ENCODE measurements around the gene CDK17.
A peak's percentile ranks its signal among the peaks of the same experiment; 100 is the strongest.

The CDK17 gene

GRCh38 chr12:96308881-96309280 lies 91.4 kb downstream of the CDK17 start:
- DNase-seq (ENCODE audit: low read depth), result no peak
- TF ChIP-seq CTCF (IDR thresholded peaks at IDR 0.05; ENCODE audit: insufficient read depth, low read depth, low read length, missing control alignments), result no peak
- no peak overlapping the region for H3K4me3 ChIP-seq (ENCODE audit: low read depth, low read length)

GRCh38 chr12:96305665-96306064 lies 94.6 kb downstream of the CDK17 start:
- H3K4me3 ChIP-seq (ENCODE audit: low read depth, low read length), result no peak overlapping the region
- no peak for DNase-seq (ENCODE audit: low read depth)
- no peak for TF ChIP-seq CTCF (IDR thresholded peaks at IDR 0.05; ENCODE audit: insufficient read depth, low read depth, low read length, missing control alignments)

- no peak overlapping the region for H3K4me3 ChIP-seq (ENCODE audit: low read depth, low read length)
- DNase-seq (ENCODE audit: low read depth), result no peak
- TF ChIP-seq CTCF (IDR thresholded peaks at IDR 0.05; ENCODE audit: insufficient read depth, low read depth, low read length, missing control alignments), result no peak
These were observed 96.6 kb downstream of the CDK17 start for GRCh38 chr12:96303653-96304052.

GRCh38 chr12:96302687-96303310 lies 97.4 kb downstream of the CDK17 start:
- H3K4me3 ChIP-seq (ENCODE audit: low read depth, low read length), result no peak overlapping the region
- no peak for DNase-seq (ENCODE audit: low read depth)
- no peak for TF ChIP-seq CTCF (IDR thresholded peaks at IDR 0.05; ENCODE audit: insufficient read depth, low read depth, low read length, missing control alignments)

- TF ChIP-seq CTCF (IDR thresholded peaks at IDR 0.05; ENCODE audit: insufficient read depth, low read depth, low read length, missing control alignments), result no peak
- no peak for DNase-seq (ENCODE audit: low read depth)
- H3K4me3 ChIP-seq (ENCODE audit: low read depth, low read length), result no peak overlapping the region
These were observed 98.5 kb downstream of the CDK17 start for GRCh38 chr12:96301732-96302131.

- TF ChIP-seq CTCF (IDR thresholded peaks at IDR 0.05; ENCODE audit: insufficient read depth, low read depth, low read length, missing control alignments), result no peak
- H3K4me3 ChIP-seq (ENCODE audit: low read depth, low read length), result no peak overlapping the region
- DNase-seq (ENCODE audit: low read depth), result no peak
These were observed 100.2 kb downstream of the CDK17 start for GRCh38 chr12:96300064-96300463.

- DNase-seq (ENCODE audit: low read depth), result peak; percentile 14
- no peak for TF ChIP-seq CTCF (IDR thresholded peaks at IDR 0.05; ENCODE audit: insufficient read depth, low read depth, low read length, missing control alignments)
- H3K4me3 ChIP-seq (ENCODE audit: low read depth, low read length), result no peak overlapping the region
These were observed 102.7 kb downstream of the CDK17 start for GRCh38 chr12:96297504-96297903.

Data from GM12865 (cell line).